Panc1 (cell line): ENCODE results near the gene RAP1GAP. TPM values are rescaled to one million over a fixed set of nuclear protein-coding genes. Genes with fewer than 3 reads are reported as not detected.

ENCODE experiments used
- ATAC-seq: fragments of 200-7000 bp; cut with Tn5 transposase; 2 replicates; pipeline ENCODE4 v1.9.1; 2020; ENCODE audit warnings: mild to moderate bottlenecking, moderate library complexity
- BruUV-seq: library from RNA; stranded (reverse); fragments of 400-500 nt; replicated peaks from 2 replicates; lab custom pipeline; 2021; lab: Mats Ljungman, UMichigan
- CTCF ChIA-PET: fragments of 300-600 bp; sonication (Branson Sonifier 250); formaldehyde crosslinking; loops from one replicate; lab custom pipeline; 2022; ENCODE audit warnings: antibody characterized with exemption; lab: Charles Lee
- POLR2A ChIA-PET: fragments of 300-600 bp; sonication (Branson Sonifier 250); formaldehyde crosslinking; loops from one replicate; lab custom pipeline; 2022; ENCODE audit warnings: antibody characterized with exemption; lab: Charles Lee
- DNase-seq: peaks from one replicate; pipeline ENCODE4 v3.0.0-alpha.2; 2010; ENCODE audit warnings: low read depth, low spot score
- H3K27ac ChIP-seq: 2 replicates; pipeline ENCODE4 v1.5.1; 2011; ENCODE audit warnings: mild to moderate bottlenecking, low read length, inconsistent platforms
- H3K27me3 ChIP-seq: fragments of 200-500 bp; sonication (Bioruptor generic); 2 replicates; pipeline ENCODE4 v1.6.0; 2014; ENCODE audit warnings: low read length, inconsistent platforms; ENCODE audit not compliant: control insufficient read depth, insufficient read depth
- H3K36me3 ChIP-seq: fragments of 200-500 bp; sonication (Bioruptor generic); 2 replicates; pipeline ENCODE4 v1.5.1; 2014; ENCODE audit warnings: inconsistent platforms, mild to moderate bottlenecking, low read length, moderate library complexity; ENCODE audit not compliant: control insufficient read depth, insufficient read depth
- H3K4me1 ChIP-seq: 2 replicates; pipeline ENCODE4 v1.5.1; 2011; ENCODE audit warnings: inconsistent platforms, mild to moderate bottlenecking, low read length, moderate library complexity; ENCODE audit not compliant: control insufficient read depth, insufficient read depth
- H3K4me3 ChIP-seq, 2 experiments: 2 replicates each; pipeline ENCODE4 v1.5.1; 2011 to 2012; ENCODE audit warnings: low read depth in 2 of 2, low read length in 2 of 2, mild to moderate bottlenecking in 2 of 2, inconsistent platforms in 1 of 2, moderate library complexity in 1 of 2
- H3K9me3 ChIP-seq: fragments of 200-500 bp; sonication (Bioruptor generic); 2 replicates; pipeline ENCODE4 v1.5.1; 2014; ENCODE audit warnings: low read depth, mild to moderate bottlenecking, inconsistent platforms, low read length, moderate library complexity; ENCODE audit not compliant: control insufficient read depth, insufficient read depth
- CTCF ChIP-seq: fragments of 450-650 bp; IDR thresholded peaks from 2 replicates; pipeline ENCODE4 v1.5.1; 2017; ENCODE audit warnings: mild to moderate bottlenecking
- POLR2AphosphoS5 ChIP-seq: IDR thresholded peaks from 2 replicates; pipeline ENCODE4 v1.6.1; 2012; ENCODE audit warnings: mild to moderate bottlenecking, low read depth, low read length, moderate library complexity
- REST ChIP-seq, 2 experiments: IDR thresholded peaks; 2 replicates each; pipeline ENCODE4 v1.6.1; 2011 to 2012; ENCODE audit warnings: low read depth in 2 of 2, control low read depth in 1 of 2, low read length in 1 of 2, mild to moderate bottlenecking in 1 of 2, moderate library complexity in 1 of 2; ENCODE audit not compliant: insufficient read depth in 1 of 2
- SIN3A ChIP-seq: IDR thresholded peaks from 2 replicates; pipeline ENCODE4 v1.6.1; 2012; ENCODE audit warnings: low read depth, mild to moderate bottlenecking, low read length, moderate library complexity, borderline replicate concordance; ENCODE audit not compliant: insufficient read depth
- in situ Hi-C: cut with HindIII; loops from 2 replicates; pipeline ENCODE4 v1.10.0; 2016; ENCODE audit warnings: low sequenced_read_pairs, low pct_unique_long_range_greater_than_20kb
- intact Hi-C: fragments of 100-400 bp; cut with micrococcal nuclease; formaldehyde crosslinking; loops from one replicate; pipeline ENCODE4 v1.10.0; 2022; ENCODE audit not compliant: unreplicated experiment
- total RNA-seq: library from RNA; stranded (reverse); gene quantifications from one replicate; pipeline ENCODE4 v1.2.1, GENCODE V29; 2021; ENCODE audit not compliant: unreplicated experiment

RAP1GAP gene
- total RNA-seq, 1 experiment from 2014 or later, result 4.6 TPM

GRCh38 chr1:21594935-21595897, 73.9 kb downstream of the RAP1GAP start:
- Histone ChIP-seq H3K27me3 (no peaks in the 10 kb centered on the region), H3K9me3 (no peaks in the 10 kb centered on the region), H3K27ac (no peak overlapping the region), H3K4me1 (no peaks in the 10 kb centered on the region; the same call in 1 of the 2 replicates), H3K36me3 (no peaks in the 10 kb centered on the region), H3K4me3 (no peak overlapping the region)
- ATAC-seq (peak; percentile 68), DNase-seq (no peak)
- ChIA-PET CTCF (interaction anchor here (0.6 kb wide), 1 partner anchor 352 kb away, joined by 5 read pairs; no protein-coding TSS in a partner anchor), POLR2A (no interaction called here)
- intact Hi-C loops, result loop anchor here (10.0 kb wide), 1 partner anchor 60 kb away; no protein-coding TSS in a partner anchor
- no peak for TF ChIP-seq SIN3A
- TF ChIP-seq POLR2AphosphoS5, result no peak
- peak; percentile 91 for TF ChIP-seq CTCF
- peak; percentile 34; a peak in 1 of 4 replicates for TF ChIP-seq REST (IDR thresholded peaks at IDR 0.05; ENCODE audit: insufficient read depth in 1 of 2, low read depth in 2 of 2, low read length in 1 of 2)
- in situ Hi-C loops, result no loop called here
- BruUV-seq, result no TSS peak

- intact Hi-C loops, result loop anchor here (10.0 kb wide), 1 partner anchor 60 kb away; no protein-coding TSS in a partner anchor
- no peak for DNase-seq
- no TSS peak for BruUV-seq
Observed at GRCh38 chr1:21594501-21594900, 74.7 kb downstream of the RAP1GAP start.

More at GRCh38 chr1:21594501-21594900, 74.7 kb downstream of the RAP1GAP start:
- Histone ChIP-seq H3K27me3 (no peaks in the 10 kb centered on the region), H3K27ac (no peak overlapping the region), H3K4me1 (no peaks in the 10 kb centered on the region; the same call in 1 of the 2 replicates), H3K4me3 (no peak overlapping the region), H3K9me3 (no peaks in the 10 kb centered on the region), H3K36me3 (no peaks in the 10 kb centered on the region)
- ChIA-PET POLR2A (no interaction called here), CTCF (interaction anchor here (0.6 to 1.1 kb wide), 3 partner anchors 340 to 403 kb away, joined by 3 to 5 read pairs (median 4); no protein-coding TSS in a partner anchor)
- in situ Hi-C loops, result no loop called here
- TF ChIP-seq POLR2AphosphoS5, result no peak
- peak; percentile 77 to 84 for TF ChIP-seq REST (IDR thresholded peaks at IDR 0.05; ENCODE audit: insufficient read depth in 1 of 2, low read depth in 2 of 2, low read length in 1 of 2)
- 0 out of 2 replicates have a peak, but pooled peaks have one; percentile 36 for ATAC-seq
